HG03060 (cell line): ENCODE results near the gene PDPK1.
"Not testable (repeated sequence)": the region's sequence is repeated elsewhere in the genome, so short reads cannot be mapped to it uniquely, and the experiment has no call there.

Source experiments
- ATAC-seq: cut with Tn5 transposase; IDR thresholded peaks from one replicate; pipeline ENCODE4 v1.9.1; 2021; ENCODE audit warnings: low read depth, moderate number of reproducible peaks; ENCODE audit not compliant: unreplicated experiment

The PDPK1 gene

DNA sequence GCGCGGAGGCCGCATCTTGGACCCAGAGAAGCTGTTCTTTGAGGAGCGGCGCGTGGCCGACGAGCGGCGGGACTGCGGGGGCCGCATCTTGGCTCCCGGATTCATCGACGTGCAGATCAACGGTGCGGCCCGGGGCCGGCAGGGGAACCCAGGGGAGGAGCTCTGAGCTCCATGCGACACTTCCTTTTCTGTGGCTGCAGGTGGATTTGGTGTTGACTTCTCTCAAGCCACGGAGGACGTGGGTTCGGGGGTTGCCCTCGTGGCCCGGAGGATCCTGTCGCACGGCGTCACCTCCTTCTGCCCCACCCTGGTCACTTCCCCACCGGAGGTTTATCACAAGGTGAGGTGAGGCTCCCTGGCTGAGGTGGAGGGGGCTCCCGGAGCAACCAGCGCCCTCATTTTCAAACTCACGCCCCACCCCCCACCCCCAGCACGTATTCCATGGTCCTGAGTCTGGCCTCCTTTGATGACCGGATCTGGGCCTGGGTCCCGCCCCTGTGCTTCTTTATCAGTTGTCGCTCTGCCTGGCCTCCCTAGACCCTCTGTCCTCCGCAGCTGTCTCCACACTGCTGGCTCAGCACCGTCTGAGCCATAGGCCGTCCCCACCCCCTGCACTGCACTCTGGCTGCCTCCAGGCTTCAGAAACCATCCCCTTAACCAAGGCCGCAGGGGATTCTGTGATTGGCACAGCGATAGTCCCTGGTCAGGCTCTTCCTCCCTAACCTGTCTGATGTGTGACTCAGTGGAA, 16.9 kb upstream of the PDPK1 start:
- no peak for ATAC-seq

DNA sequence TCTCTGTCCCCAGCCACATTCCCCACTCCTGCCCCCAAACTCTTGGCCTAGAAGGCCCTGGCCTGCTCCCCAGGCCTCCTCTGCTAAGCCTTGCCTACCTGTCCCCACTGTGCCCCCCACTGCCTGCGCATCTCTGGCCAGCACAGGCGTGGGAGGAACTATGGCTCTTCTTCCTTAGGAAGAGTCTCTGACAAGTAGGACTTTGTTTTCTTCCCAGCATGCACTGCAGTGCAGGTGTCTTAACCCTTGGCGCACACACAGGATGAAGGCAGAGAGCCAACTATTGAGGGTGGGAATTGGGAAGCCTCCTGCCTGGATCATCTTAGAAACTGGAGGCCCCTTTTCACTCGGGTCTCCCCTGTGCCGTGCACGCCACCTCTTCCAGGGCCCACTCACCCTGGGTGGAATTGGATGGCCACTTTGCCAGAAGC, 14.0 kb upstream of the PDPK1 start:
- no peak for ATAC-seq

DNA sequence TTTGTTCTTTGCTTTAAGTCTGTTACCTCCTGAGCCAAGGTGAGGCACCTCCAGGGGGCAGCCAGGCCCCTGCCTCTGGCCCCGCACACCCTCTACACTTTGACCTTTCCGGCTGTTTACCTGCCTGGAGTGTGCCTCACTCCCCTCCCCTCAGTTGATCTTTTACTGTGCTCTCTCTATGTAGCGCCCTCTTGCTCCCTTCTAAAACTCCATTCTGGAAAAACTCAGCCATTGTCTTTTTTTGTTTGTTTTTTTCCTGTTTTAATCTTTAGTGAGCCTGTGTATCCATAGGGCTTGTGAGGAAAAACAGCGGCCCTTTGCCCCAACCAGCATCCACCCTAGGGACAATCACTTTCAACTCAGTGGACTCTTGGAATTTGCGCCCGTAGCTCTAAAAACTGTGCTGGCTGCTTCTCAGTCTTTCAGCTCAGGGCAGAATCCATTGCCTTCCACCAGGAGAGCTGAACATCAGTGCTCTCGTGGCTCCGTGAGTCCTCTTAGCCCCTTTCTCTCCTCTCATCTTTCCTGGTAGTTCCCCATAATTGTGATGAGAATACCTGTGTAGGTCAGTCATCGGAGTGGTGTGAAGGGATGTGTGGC, 13.4 kb upstream of the PDPK1 start:
- ATAC-seq, result no peak

DNA sequence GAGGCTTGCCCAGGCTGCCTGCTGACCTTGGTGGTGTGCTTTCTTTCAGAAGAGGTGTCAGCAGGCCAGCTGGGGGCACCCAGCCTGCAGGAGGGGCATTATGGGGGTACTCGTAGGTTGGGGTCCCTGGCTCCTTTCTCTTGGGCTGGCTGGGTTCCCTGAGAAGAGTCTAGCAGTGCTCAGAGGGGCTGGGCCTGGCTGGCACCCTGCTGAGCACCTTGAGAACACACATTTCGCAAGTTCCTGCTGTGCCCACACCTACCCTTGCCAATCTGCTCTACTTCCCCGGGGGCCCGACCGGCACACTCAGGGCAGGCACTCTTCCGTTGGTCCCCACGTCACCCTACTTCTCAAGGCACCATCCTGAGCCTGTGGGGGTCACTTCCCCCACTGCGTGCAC, 11.7 kb upstream of the PDPK1 start:
- ATAC-seq, result no peak

DNA sequence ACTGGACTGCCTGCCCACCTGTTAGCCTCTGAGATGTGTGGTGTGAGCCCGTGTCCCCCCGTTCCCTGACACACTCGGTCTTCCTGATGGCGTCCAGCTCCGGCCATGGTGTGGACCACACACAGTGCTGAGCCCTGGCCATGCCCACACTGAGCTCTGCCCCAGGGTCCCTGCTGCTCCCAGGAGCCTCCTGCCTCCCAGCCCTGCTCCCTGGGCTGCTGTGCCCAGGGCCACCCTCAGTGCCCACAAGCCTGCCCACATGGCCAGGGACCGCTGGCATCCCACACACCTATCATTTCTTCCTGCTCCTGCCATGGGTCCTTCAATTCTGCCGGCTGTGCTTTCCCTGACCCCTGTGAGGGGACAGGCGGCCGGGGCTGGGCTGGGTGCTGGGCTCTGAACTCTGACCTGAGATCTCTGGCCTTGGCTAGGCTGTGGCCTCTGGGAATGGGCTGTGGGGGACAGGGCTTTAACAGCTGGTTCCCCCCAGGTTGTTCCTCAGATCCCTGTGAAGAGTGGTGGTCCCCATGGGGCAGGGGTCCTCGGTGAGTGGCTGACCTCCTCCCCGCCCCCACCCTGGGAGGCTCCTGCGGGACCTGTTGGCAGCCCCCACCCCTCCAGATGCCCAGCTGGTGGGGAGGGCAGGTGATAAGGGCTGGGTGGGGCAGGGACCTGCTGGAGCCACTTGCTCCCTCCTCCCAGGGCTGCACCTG, 10.6 kb upstream of the PDPK1 start:
- ATAC-seq, result no peak

DNA sequence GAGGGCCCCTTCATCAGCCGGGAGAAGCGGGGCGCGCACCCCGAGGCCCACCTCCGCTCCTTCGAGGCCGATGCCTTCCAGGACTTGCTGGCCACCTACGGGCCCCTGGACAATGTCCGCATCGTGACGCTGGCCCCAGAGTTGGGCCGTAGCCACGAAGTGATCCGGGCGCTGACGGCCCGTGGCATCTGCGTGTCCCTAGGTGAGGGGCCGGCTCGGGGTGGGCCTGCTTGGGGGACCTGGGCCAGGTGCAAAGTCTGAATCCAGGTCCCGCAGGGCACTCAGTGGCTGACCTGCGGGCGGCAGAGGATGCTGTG, 10.1 kb upstream of the PDPK1 start:
- ATAC-seq, result no peak

DNA sequence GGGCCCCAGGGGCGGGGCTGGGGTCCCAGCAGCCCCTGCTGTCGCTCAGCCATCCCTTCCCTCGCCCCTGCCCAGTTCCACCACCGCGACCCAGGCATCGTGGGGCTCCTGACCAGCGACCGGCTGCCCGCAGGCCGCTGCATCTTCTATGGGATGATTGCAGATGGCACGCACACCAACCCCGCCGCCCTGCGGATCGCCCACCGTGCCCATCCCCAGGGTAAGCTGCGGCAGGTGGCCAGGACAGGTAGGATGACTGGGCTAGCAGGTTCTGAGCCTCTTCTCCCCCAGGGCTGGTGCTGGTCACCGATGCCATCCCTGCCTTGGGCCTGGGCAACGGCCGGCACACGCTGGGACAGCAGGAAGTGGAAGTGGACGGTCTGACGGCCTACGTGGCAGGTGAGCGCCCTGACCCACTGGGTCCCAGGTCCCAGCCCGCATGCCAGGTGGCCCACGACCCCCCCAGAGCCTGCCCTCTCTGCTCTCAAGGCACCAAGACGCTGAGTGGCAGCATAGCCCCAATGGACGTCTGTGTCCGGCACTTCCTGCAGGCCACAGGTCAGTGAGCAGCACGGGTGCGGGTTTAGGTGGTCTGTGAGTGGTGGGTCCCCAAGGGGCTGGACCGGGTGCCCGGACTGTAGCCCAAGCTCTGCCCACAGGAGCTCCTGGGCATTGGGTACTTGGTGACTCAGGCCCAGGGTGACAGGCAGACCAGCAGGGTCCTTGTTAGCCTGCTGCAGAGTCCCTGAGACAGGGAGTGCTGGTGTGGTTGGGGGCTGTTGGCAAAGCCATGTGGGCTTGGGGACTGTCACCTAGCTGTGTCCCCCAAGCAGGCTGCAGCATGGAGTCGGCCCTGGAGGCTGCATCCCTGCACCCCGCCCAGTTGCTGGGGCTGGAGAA, 9.4 kb upstream of the PDPK1 start:
- ATAC-seq, result no peak

DNA sequence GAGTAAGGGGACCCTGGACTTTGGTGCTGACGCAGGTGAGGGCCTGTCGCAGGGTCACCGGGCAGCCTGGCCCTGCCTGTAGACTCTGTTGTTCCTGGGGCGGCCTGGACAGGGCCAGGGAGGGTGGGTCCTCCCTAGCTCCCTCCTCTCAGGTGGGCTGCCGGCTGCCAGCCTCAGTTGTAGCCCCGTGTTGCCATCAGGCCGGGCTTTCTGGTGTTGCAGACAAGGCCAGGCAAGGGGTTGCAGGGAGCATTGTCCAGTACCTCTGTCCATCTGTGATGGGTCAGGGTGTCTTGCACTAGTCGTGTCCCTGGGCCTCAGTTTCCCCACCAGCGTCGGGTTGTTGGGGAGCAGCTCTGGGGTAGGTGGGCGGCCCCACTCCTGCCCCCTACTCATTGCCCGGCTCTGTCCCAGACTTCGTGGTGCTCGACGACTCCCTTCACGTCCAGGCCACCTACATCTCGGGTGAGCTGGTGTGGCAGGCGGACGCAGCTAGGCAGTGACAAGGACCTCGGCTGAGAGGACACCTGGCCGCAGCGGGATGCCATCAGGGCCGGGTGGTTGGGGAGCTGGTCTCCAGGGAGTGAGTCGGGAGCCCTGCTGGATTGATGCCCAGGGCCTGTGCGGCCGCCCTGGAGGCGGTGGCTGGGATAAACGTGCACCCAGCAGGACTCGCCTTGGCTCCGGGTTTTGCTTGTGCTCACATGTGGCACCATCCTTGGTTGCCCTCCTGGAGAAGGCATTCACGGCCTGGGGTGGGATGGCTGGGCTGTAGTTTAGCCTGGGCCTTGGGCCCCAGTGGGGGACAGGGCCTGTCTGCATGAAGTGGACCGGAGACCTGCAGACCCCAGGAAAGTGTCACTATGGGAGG, 8.5 kb upstream of the PDPK1 start:
- no peak for ATAC-seq

DNA sequence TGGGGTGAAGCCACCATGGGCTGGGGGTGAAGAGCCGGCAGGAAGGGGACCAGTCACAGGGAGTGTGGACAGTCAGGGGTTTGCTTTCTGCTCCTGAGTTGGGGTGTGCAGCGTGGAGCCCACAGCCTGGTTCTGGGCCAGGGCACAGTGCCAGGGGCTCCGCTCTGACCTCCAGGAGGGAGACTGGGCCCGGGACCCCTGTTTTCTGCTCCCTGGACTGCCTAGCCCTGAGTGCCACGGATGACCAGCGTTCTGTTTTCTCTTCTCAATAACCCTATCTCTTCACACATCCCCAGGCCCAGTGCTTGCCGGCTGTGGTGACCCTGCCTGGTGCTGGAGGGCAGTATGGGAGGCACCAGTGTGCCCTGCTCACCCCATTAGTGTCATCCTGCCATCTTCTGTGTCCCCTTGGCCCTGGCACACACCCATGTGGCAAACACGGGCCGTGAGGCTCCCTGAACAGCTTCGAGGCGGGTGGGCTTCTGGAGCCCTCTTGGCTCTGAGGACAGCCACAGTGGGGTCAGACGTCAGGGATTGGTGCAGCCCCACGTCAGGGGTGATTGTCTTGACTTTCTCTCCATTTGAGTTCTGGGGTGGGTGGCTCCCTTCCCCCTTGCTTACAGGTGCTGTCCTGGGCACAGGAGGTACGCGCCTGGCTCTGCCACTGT, 7.7 kb upstream of the PDPK1 start:
- ATAC-seq, result no peak

DNA sequence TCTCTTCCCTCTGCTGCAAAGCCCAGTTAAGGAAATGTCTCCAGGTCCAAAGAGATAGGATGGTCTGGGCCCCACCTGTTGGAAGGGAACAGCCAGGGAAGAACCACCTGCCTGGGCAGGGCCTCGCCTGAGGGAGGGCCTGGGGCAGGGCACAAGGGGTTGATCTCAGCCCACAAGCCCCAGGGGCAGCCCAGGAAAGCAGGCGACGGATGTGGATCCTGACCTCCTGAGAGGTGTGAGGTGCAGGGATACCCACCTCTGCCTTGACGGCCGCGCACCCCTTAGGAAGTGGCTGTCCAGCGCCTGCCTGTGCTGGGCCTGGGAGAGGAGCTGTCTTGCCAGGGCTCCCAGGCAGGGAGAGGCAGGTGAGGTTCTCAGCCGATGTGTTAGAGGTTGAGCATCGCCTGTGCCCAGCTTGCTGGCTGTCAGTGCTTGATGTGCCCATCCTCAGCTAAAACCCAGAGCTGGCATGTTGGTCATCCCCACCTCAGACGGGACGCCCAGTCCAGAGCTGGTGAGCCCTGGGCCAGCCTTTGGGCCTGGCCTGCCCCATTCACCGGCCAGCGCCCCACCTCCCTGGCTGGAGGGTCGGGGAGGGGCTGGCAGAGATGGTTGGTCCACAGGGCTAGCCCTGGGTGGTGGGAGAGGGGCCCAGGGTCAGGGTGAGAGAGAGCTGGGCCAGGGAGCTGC, 7.0 kb upstream of the PDPK1 start:
- ATAC-seq, result no peak

DNA sequence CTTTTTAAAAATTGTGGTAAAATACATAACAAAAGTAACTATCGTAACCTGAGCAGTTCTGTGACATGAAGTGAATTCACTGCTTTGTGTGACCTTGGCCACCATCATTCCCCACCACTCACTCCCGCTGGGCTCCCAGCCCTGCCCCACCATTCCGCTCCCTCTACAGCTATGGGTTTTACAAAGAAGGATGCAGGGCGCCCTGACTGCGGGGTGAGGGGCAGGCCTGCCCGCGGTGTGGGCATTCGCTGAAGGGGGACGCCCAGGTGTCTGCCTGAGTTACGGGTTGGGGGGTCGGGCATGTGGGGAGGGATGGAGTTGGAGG, 6.5 kb upstream of the PDPK1 start, which contains the start of gene CEMP1:
Gene CEMP1 (minus strand): TSS at position 38 of the 325 bp plus-strand sequence. CDS start 335 bp downstream, outside the sequence.
- peak; percentile 3 for ATAC-seq

DNA sequence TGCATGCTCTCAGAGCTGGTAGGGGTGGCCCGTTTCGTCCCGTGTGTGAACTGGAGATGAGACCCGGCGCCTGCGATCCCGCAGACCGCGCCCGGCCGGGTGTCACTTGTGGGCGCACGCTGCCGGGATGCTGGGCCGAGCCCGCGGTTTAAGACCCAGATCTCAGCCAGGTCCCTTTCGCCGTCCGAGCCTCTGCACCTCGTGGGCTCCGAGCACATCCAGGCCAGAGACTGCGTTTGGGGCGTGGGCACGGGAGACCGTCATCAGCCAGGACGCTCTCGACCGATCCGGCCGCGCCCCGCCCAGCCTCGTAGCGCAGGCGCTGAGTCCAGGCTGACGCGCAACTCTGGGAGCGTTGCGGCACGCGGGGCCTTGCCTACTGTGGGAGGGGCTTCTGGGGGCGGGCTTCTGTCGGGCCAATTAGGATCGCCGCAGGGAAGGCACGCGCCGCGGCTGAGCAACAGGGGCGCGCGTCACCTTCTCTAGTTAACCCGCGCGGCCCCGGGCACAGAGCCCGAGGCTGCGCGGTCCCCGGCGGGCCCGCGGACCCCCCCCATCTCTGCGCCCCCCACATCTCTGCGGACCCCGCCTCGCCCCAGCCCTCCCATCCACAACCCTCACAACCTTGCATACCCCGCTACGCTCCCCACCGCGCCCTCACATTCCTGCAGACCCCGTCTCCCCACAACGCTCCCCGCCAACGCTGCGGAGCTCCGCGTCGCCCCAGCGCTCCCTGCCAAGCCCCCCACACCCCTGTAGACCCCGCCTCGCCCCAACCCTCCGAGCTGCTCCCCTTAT, 5.9 kb upstream of the PDPK1 start:
- ATAC-seq, result peak; percentile 55

DNA sequence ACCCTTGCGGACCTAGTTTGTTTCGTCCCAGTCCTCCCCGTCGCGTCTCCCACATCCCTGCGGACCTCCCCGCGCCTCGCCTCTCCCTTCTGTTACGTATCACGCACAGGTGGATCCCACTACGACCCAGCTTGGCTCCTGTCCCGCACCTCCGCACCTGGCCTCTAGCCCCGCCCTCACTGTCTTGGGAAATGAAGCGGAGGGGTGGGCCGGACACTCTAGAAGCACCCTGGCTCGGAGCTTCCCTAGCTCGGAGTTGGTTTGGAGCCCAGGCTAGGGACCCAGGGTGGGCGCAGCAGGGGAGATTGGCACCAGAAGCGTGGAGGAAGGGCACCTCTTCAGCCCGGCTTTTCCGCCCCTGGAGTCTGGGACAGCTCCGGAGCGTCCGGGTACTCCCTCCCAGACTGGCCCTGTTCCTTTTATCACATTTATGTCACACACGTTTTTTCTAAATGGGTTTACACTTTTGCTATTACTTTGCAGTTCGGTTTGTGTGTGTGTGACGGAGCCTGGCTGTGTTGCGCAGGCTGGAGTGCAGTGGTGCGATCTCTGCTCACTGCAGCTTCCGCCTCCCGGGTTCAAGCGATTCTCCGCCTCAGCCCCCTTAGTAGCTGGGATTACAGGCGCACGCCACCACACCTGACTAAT, 5.2 kb upstream of the PDPK1 start:
- no peak for ATAC-seq

DNA sequence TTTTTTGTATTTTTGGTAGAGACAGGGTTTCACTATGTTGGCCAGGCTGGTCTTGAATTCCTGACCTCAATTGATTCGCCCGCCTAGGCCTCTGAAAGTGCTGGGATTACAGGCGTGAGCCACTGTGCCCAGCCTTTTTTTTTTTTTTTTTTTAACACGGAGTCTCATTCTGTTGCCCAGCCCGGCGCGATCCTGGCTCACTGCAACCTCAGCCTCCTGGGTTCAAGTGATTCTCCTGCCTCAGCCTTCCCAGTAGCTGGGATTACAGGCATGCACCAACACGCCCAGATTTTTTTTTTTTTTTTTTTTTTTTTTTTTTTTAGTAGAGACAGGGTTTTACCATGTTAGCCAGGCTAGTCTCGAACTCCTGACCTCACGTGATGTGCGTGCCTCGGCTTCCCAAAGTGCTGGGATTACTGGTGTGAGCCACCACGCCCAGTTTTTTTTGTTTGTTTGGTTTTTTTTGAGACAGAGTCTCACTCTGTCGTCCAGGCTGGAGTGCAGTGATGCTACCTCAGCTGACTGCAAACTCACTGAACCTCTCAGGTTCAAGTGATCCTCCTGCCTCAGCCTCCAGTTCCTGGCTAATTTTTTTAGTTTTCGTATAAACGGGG, 4.6 kb upstream of the PDPK1 start:
- ATAC-seq, result not testable (repeated sequence)

DNA sequence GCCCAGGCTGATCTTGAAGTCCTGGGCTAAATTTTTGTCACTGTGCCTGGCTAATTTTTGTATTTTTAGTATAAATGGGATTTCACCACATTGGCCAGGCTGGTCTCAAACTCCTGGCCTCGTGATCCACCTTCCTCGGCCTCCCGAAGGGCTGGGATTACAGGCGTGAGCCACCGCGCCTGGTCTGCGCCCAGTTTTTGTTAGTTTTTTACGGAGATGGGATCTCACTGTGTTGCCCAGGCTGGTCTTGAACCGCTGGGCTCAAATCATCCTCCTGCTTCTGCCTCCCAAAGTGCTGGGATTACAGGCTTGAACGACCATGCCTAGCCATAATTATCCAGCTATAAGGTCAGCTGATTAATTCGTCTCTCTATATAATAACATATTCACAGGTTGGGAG, 3.9 kb upstream of the PDPK1 start:
- ATAC-seq, result no peak

DNA sequence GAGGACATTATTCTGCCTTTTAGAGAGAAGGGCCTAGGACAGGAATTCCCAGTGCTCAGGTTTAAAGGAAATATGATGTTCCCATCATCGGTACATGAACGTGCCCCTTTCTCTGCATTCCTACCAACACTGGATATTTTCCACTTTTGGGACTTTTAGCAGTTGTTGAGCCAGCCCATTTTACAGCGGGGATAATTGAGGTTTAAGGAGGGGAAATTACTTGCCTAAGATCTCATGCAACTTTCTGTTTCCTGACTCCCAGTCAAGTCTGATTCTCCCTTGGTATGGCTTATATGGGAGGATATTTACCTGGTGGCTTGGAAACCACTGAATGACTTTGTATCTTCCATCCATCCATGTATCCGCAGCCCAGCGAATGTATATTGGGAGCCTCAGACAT, 3.5 kb upstream of the PDPK1 start:
- ATAC-seq, result not testable (repeated sequence)

DNA sequence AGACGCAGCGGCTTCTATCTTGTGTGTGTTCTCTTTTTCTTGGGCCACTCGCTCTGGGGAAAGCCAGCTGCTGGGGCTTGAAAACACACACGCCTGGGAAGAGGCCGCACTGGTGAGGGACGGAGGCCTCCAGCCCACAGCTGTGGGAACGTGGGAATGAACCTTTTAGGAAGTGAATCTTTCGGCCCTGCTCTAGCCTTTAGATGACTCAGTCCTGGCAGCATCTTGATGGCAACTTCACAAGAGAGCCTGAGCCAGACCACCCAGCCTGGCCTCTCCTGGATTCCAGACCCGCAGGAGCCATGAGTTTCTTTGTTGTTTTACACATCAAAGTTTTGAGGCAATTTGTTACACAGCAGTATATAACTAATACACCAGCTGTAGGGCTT, 2.2 kb upstream of the PDPK1 start:
- ATAC-seq, result no peak
